Astrocyte of the cerebellum (primary cell): ENCODE results near the gene CTU2.

Experiments used
- DNase-seq: peaks from one replicate; pipeline ENCODE4 v3.0.0-alpha.2; 2011; ENCODE audit warnings: low read depth
- H3K4me3 ChIP-seq: 2 replicates; pipeline ENCODE4 v1.5.1; 2011; ENCODE audit warnings: mild to moderate bottlenecking, low read depth, low read length, moderate library complexity
- CTCF ChIP-seq: IDR thresholded peaks from 2 replicates; pipeline ENCODE4 v1.5.1; 2012; ENCODE audit warnings: low read length, low read depth, moderate library complexity, mild to moderate bottlenecking; ENCODE audit errors: missing control alignments
- in situ Hi-C: cut with HindIII; loops from 2 replicates; pipeline ENCODE4 v1.10.0; 2017; ENCODE audit warnings: low sequenced_read_pairs

Gene CTU2

GRCh38 chr16:88686439-88687253, 19.7 kb upstream of the CTU2 start, which contains the start of gene SNAI3:
TSS of gene SNAI3 (minus strand) at chr16:88686507. CDS start at chr16:88686406, 101 bp downstream.
- in situ Hi-C loops = no loop called here
- no peak for DNase-seq
- H3K4me3 ChIP-seq = peak within 1 kb of the TSS; percentile 32
- no peak for TF ChIP-seq CTCF

- H3K4me3 ChIP-seq = no peak overlapping the region
- DNase-seq = no peak
- no peak for TF ChIP-seq CTCF
- in situ Hi-C loops = no loop called here
Observed at GRCh38 chr16:88687254-88687576, 19.1 kb upstream of the CTU2 start.

GRCh38 chr16:88687676-88688012, 18.7 kb upstream of the CTU2 start:
- no peak overlapping the region for H3K4me3 ChIP-seq
- no peak for DNase-seq
- in situ Hi-C loops = no loop called here
- no peak for TF ChIP-seq CTCF

GRCh38 chr16:88688013-88688778, 18.1 kb upstream of the CTU2 start:
- no peak overlapping the region for H3K4me3 ChIP-seq
- TF ChIP-seq CTCF = no peak
- no peak for DNase-seq
- in situ Hi-C loops = no loop called here

- in situ Hi-C loops = no loop called here
- TF ChIP-seq CTCF = no peak
- H3K4me3 ChIP-seq = no peak overlapping the region
- no peak for DNase-seq
Observed at GRCh38 chr16:88690341-88691128, 15.8 kb upstream of the CTU2 start.

- no peak overlapping the region for H3K4me3 ChIP-seq
- DNase-seq = no peak
- TF ChIP-seq CTCF = no peak
- in situ Hi-C loops = no loop called here
Observed at GRCh38 chr16:88691129-88691813, 15.0 kb upstream of the CTU2 start.
